Measurements from ENCODE around the gene TPI1. TPM values are rescaled to one million over a fixed set of nuclear protein-coding genes. Genes with fewer than 3 reads are reported as not detected.
A peak's percentile ranks its signal among the peaks of the same experiment; 100 is the strongest.

TPI1 gene
- total and polyA plus RNA-seq, 2 donors (not counting 3 experiments of a cell fraction or from before 2014, with no cell fraction given) = 643 to 1,816 TPM

DNA sequence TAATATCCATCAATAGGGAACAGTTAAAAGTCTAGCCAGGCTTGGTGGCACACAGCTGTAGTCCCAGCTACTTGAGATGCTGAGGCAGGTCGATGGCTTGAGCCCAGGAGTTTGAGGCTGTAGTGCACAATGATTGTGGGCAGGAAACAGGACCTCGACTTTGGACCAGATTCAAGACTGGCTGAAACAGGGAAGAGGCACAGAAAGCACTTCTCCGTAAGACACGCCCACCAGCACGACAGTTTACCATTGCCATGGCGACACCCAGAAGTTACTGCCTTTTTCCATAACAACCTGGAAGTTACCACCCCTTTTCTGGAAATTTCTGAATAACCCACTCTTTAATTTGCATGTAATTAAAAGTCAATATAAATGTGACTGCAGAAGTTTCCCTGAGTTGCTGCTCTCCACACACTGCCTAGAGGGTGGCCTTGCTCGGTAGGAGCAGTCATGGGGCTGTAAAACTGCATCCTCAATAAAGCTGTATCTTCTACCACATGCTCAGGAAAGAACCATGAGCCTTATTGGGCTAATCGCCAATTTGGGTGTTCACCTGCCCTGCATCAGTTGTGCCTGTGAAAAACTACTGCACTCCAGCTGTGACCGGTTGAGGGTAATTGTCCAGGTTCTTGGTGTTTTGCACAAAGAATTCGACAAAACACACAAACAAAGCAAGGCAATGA is 32.6 kb downstream of the TPI1 start:
- H3K27me3 ChIP-seq (ENCODE audit: control insufficient read depth in 2 of 2, insufficient read depth in 2 of 2, low read length in 2 of 2) = no peaks in the 10 kb centered on the region
- H4K20me1 ChIP-seq (replicated peaks; ENCODE audit: control insufficient read depth, extremely low read depth, insufficient read depth, low read length) = no peaks in the 10 kb centered on the region
- BruUV-seq (replicated peaks) = no TSS peak
- no peak overlapping the region for H3K4me2 ChIP-seq (ENCODE audit: insufficient read depth, low read length)
- peaks cover 5% of the 10 kb centered on the region for H3K4me1 ChIP-seq (ENCODE audit: control insufficient read depth, extremely low read depth, insufficient read depth, low read length)
- FAIRE-seq (peak; percentile 89), DNase-seq (ENCODE audit: low read depth, low spot score) (peak; percentile 78)
- no peak overlapping the region for H3K4me3 ChIP-seq (replicated peaks in 1 of 3; ENCODE audit: insufficient read depth in 1 of 3, low read depth in 1 of 3, low read length in 3 of 3)
- ChIA-PET CTCF (interaction anchor here (1.1 to 2.6 kb wide), 4 partner anchors 9 to 31 kb away, joined by 4 to 8 read pairs (median 6); partner anchors contain the start of gene SPSB2), POLR2A (no interaction called here)
- H3K27ac ChIP-seq (ENCODE audit: insufficient read depth, low read depth, low read length) = no peak overlapping the region
- H3K9me3 ChIP-seq (replicated peaks; ENCODE audit: control insufficient read depth, insufficient read depth, low read length) = no peaks in the 10 kb centered on the region
- H3K79me2 ChIP-seq (ENCODE audit: control insufficient read depth, insufficient read depth, low read length) = no peaks in the 10 kb centered on the region
- no peak overlapping the region for H3K9ac ChIP-seq (replicated peaks; ENCODE audit: extremely low read depth, insufficient read depth, low read length)
- TF ChIP-seq FOS (IDR thresholded peaks at IDR 0.05; ENCODE audit: borderline replicate concordance, insufficient read depth, low read length) (no peak), CTCF (IDR thresholded peaks at IDR 0.05; ENCODE audit: extremely low read depth in 1 of 2, insufficient read depth in 1 of 2, low read depth in 1 of 2, low read length in 2 of 2) (no peak), EZH2 (IDR thresholded peaks at IDR 0.05; ENCODE audit: borderline replicate concordance, low read depth, low read length, severe bottlenecking) (no peak), MYC (IDR thresholded peaks at IDR 0.05; ENCODE audit: low read depth, low read length) (no peak), POLR2A (IDR thresholded peaks at IDR 0.05; ENCODE audit: low read depth, low read length) (no peak), GATA2 (IDR thresholded peaks at IDR 0.05; ENCODE audit: insufficient read depth, insufficient read length, low read depth, low read length) (no peak), MAX (IDR thresholded peaks at IDR 0.05; ENCODE audit: insufficient read depth, insufficient read length) (no peak), JUN (IDR thresholded peaks at IDR 0.05; ENCODE audit: borderline replicate concordance, insufficient read depth, insufficient read length, low read depth) (no peak), POLR2AphosphoS5 (IDR thresholded peaks at IDR 0.05; ENCODE audit: insufficient read depth, low read depth, low read length) (no peak)
- no peak overlapping the region for H2AFZ ChIP-seq (ENCODE audit: low read depth, low read length)
- dilution Hi-C loops (cut with MboI; ENCODE audit: extremely low pct_ligation_motif_present, low sequenced_read_pairs) (no loop called here), intact Hi-C loops (cut with micrococcal nuclease) (no loop called here)
- H3K36me3 ChIP-seq (ENCODE audit: control insufficient read depth in 2 of 2, extremely low read depth in 1 of 2, insufficient read depth in 2 of 2, low read length in 2 of 2) = no peaks in the 10 kb centered on the region
- H3K9me1 ChIP-seq (replicated peaks; ENCODE audit: control insufficient read depth, extremely low read depth, insufficient read depth, low read length) = no peaks in the 10 kb centered on the region
